Measurements from ENCODE around the gene PRLR.

DNA sequence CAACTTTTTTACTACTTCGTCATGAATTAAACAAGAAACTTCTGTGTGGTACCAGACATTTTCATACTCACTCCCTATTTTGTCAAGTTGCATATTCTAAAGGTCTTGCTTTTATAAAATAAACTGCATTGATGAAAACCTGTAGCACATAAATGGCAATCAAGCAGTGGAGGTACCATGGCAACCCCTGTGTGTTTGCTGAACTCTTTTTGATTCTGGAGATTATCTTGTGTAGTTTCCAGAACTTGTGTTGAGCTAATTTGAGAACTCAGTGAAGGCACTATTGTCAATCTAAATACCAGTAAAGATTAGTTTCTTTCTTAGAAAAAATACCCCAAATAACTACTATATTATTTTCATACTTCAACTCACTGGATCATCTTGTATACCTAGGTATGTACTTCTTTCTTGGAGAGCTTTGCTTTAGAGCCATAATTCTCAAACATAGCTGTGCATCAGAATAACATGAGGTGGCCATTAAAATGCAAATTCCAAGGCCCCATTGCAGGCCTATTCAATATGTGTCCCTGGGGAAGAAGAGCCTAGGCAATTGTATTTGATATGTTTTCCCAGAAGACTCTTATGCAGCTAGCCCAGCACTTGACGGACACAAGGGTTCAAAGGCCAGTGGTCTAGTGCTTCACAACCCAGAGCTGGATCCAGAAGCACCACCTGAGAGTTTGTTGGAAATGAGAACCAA lies 9.8 kb upstream of the PRLR start:
- TF ChIP-seq POLR2A (IDR thresholded peaks at IDR 0.05) (no peak), POLR2AphosphoS5 (IDR thresholded peaks at IDR 0.05) (no peak), CTCF (IDR thresholded peaks at IDR 0.05) (no peak)

Measured in prostate gland (tissue), 2 donors.